KMS-11 (cell line): Measurements from ENCODE around the gene HPSE.
"Not testable (repeated sequence)": the region's sequence is repeated elsewhere in the genome, so short reads cannot be mapped to it uniquely, and the experiment has no call there.

ENCODE experiments used
- H2AFZ ChIP-seq: fragments of 200-600 bp; sonication (generic); 2 replicates; pipeline ENCODE4 v1.6.1; 2016; ENCODE audit warnings: antibody characterized with exemption, mixed run types, low read depth
- H3K27ac ChIP-seq: fragments of 200-600 bp; sonication (generic); 2 replicates; pipeline ENCODE4 v1.6.1; 2016; ENCODE audit warnings: mild to moderate bottlenecking, mixed run types
- H3K27me3 ChIP-seq: fragments of 200-600 bp; sonication (generic); 2 replicates; pipeline ENCODE4 v1.6.1; 2017; ENCODE audit warnings: mild to moderate bottlenecking, low read depth, mixed run types, moderate library complexity; ENCODE audit not compliant: insufficient read depth
- H3K36me3 ChIP-seq: fragments of 200-600 bp; sonication (generic); 2 replicates; pipeline ENCODE4 v1.6.1; 2017; ENCODE audit warnings: mild to moderate bottlenecking, mixed run types; ENCODE audit not compliant: insufficient read depth
- H3K4me1 ChIP-seq: fragments of 200-600 bp; sonication (generic); 2 replicates; pipeline ENCODE4 v1.6.1; 2016; ENCODE audit warnings: mild to moderate bottlenecking, low read depth, mixed run types; ENCODE audit not compliant: poor library complexity, severe bottlenecking
- H3K4me2 ChIP-seq: fragments of 200-600 bp; sonication (generic); 2 replicates; pipeline ENCODE4 v1.7.0; 2016; ENCODE audit warnings: mild to moderate bottlenecking, mixed run types
- H3K4me3 ChIP-seq: fragments of 200-600 bp; sonication (generic); IDR thresholded peaks from 2 replicates; pipeline ENCODE4 v1.6.1; 2017; ENCODE audit warnings: low read depth, low read length, mixed read lengths; ENCODE audit not compliant: insufficient read depth
- H3K79me2 ChIP-seq: fragments of 200-600 bp; sonication (generic); 2 replicates; pipeline ENCODE4 v1.6.1; 2016; ENCODE audit warnings: low read depth, mixed run types; ENCODE audit not compliant: insufficient read depth
- H3K9ac ChIP-seq: fragments of 200-600 bp; sonication (generic); 2 replicates; pipeline ENCODE4 v1.6.1; 2016; ENCODE audit warnings: mild to moderate bottlenecking, mixed run types
- H4K20me1 ChIP-seq: fragments of 200-600 bp; sonication (generic); 2 replicates; pipeline ENCODE4 v1.6.1; 2016; ENCODE audit warnings: mild to moderate bottlenecking, mixed run types; ENCODE audit not compliant: insufficient read depth
- TF ChIP-seq, protein P1 (sequence below): fragments of 200-600 bp; sonication (generic); conservative IDR thresholded peaks from 2 replicates; pipeline ENCODE4 v1.6.1; 2017; ENCODE audit warnings: low read depth, mild to moderate bottlenecking, antibody characterized with exemption, low read length, moderate library complexity, mixed read lengths

HPSE gene

GRCh38 chr4:83326546-83326945 lies 8.1 kb downstream of the HPSE start:
- Histone ChIP-seq H2AFZ (no peak overlapping the region), H3K4me3 (no peak overlapping the region), H3K27ac (no peak overlapping the region), H3K4me2 (no peak overlapping the region), H4K20me1 (no peaks in the 10 kb centered on the region), H3K27me3 (no peaks in the 10 kb centered on the region), H3K4me1 (no peaks in the 10 kb centered on the region), H3K36me3 (no peaks in the 10 kb centered on the region), H3K79me2 (no peaks in the 10 kb centered on the region), H3K9ac (no peak overlapping the region)
- TF ChIP-seq, protein P1, sequence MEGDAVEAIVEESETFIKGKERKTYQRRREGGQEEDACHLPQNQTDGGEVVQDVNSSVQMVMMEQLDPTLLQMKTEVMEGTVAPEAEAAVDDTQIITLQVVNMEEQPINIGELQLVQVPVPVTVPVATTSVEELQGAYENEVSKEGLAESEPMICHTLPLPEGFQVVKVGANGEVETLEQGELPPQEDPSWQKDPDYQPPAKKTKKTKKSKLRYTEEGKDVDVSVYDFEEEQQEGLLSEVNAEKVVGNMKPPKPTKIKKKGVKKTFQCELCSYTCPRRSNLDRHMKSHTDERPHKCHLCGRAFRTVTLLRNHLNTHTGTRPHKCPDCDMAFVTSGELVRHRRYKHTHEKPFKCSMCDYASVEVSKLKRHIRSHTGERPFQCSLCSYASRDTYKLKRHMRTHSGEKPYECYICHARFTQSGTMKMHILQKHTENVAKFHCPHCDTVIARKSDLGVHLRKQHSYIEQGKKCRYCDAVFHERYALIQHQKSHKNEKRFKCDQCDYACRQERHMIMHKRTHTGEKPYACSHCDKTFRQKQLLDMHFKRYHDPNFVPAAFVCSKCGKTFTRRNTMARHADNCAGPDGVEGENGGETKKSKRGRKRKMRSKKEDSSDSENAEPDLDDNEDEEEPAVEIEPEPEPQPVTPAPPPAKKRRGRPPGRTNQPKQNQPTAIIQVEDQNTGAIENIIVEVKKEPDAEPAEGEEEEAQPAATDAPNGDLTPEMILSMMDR: no peak

DNA sequence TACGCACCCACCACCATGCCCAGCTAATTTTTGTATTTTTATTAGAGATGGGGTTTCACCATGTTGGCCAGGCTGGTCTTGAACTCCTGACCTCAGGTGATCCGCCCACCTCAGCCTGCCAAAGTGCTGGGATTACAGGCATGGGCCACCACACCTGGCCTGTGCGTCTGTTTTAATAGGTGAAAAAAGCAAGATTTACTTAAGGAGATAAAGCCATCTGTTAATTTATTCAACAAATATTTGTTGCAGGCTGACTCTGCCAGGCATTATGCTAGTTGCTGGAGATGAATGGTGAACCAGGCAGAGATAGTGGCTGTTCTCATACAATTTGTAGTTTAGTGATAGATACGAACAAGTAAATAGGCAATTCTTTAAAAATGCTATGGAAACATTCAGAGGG lies 9.3 kb downstream of the HPSE start:
- H2AFZ ChIP-seq, H3K4me1 ChIP-seq, H3K27ac ChIP-seq, H3K27me3 ChIP-seq, H4K20me1 ChIP-seq, H3K4me3 ChIP-seq, H3K79me2 ChIP-seq, H3K9ac ChIP-seq, H3K4me2 ChIP-seq, H3K36me3 ChIP-seq: not testable (repeated sequence)

DNA sequence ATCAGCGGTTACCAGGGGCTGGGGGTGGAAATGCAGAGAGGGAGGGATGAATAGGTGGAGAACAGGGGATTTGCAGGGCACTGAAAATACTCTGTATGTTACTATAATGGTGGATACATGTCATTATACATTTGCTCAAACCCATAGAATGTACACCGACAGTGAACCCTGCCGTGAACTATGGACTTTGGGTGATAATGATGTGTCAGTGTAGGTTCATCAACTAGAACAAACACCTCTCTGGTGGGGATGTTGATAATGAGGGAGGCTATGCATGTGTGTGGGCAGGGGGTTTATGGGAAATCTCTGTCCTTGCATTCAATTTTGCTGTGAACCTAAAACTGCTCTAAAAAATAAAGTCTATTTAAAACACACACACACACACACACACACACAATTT lies 11.5 kb downstream of the HPSE start:
- TF ChIP-seq, protein P1: no peak
- H3K4me1 ChIP-seq: no peaks in the 10 kb centered on the region
- no peaks in the 10 kb centered on the region for H4K20me1 ChIP-seq
- no peak overlapping the region for H3K4me2 ChIP-seq
- H3K9ac ChIP-seq: no peak overlapping the region
- H3K27me3 ChIP-seq: no peaks in the 10 kb centered on the region
- H3K27ac ChIP-seq: no peak overlapping the region
- H3K4me3 ChIP-seq: no peak overlapping the region
- H2AFZ ChIP-seq: no peak overlapping the region
- H3K79me2 ChIP-seq: no peaks in the 10 kb centered on the region
- H3K36me3 ChIP-seq: no peaks in the 10 kb centered on the region

GRCh38 chr4:83320548-83320947 lies 14.1 kb downstream of the HPSE start:
- no peaks in the 10 kb centered on the region for H3K27me3 ChIP-seq
- TF ChIP-seq, protein P1: no peak
- no peaks in the 10 kb centered on the region for H3K36me3 ChIP-seq
- no peaks in the 10 kb centered on the region for H4K20me1 ChIP-seq
- H3K9ac ChIP-seq: no peak overlapping the region
- H3K79me2 ChIP-seq: no peaks in the 10 kb centered on the region
- no peak overlapping the region for H2AFZ ChIP-seq
- H3K4me2 ChIP-seq: no peak overlapping the region
- no peaks in the 10 kb centered on the region for H3K4me1 ChIP-seq
- no peak overlapping the region for H3K4me3 ChIP-seq
- no peak overlapping the region for H3K27ac ChIP-seq

DNA sequence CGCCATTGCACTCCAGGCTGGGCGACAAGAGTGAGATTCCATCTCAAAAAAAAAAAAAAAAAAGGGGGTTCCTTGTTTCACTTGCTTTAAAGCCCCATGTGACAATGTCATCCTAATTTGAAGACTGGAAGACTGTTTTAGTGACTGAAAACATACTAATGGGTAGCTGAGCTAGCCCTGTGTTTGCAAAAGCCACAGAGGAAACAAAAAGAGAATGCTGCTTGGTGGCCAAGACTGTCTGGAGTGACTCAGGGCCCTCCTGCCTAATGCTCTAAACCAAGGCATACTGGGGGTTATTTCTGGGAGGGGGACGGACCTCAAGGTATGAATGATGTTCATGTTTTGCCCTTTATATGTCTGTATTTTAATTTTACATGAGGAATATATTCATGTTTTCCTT lies 16.0 kb downstream of the HPSE start:
- no peaks in the 10 kb centered on the region for H4K20me1 ChIP-seq
- no peak overlapping the region for H2AFZ ChIP-seq
- no peak overlapping the region for H3K27ac ChIP-seq
- H3K36me3 ChIP-seq: no peaks in the 10 kb centered on the region
- H3K79me2 ChIP-seq: no peaks in the 10 kb centered on the region
- H3K4me1 ChIP-seq: no peaks in the 10 kb centered on the region
- no peak overlapping the region for H3K4me3 ChIP-seq
- H3K27me3 ChIP-seq: no peaks in the 10 kb centered on the region
- H3K9ac ChIP-seq: no peak overlapping the region
- TF ChIP-seq, protein P1: no peak
- H3K4me2 ChIP-seq: no peak overlapping the region
